GM12891 (cell line): ENCODE results near the gene PAX1.

Experiments
- PAX5 ChIP-seq: IDR thresholded peaks from 2 replicates; pipeline ENCODE4 v1.6.1; 2011; ENCODE audit warnings: low read length, moderate library complexity, mild to moderate bottlenecking; ENCODE audit not compliant: insufficient read depth, severe bottlenecking
- POLR2A ChIP-seq: IDR thresholded peaks from 2 replicates; pipeline ENCODE4 v1.6.1; 2011; ENCODE audit warnings: low read depth, low read length, control low read depth
- POLR2AphosphoS5 ChIP-seq: IDR thresholded peaks from 2 replicates; pipeline ENCODE4 v1.6.1; 2011; ENCODE audit warnings: low read depth, low read length, control low read depth
- TAF1 ChIP-seq: IDR thresholded peaks from 2 replicates; pipeline ENCODE4 v1.6.1; 2011; ENCODE audit warnings: low read depth, low read length, control low read depth

- no peak for TF ChIP-seq TAF1
- TF ChIP-seq POLR2AphosphoS5: no peak
- TF ChIP-seq PAX5: no peak
- TF ChIP-seq POLR2A: no peak
Measured at GRCh38 chr20:21767739-21768223, 62.3 kb downstream of the PAX1 start.
